GM21360 (cell line): Measurements from ENCODE around the gene PLGLB2.
"Not testable (repeated sequence)": the region's sequence is repeated elsewhere in the genome, so short reads cannot be mapped to it uniquely, and the experiment has no call there.

Experiments
- ATAC-seq: cut with Tn5 transposase; IDR thresholded peaks from one replicate; pipeline ENCODE4 v1.9.1; 2021; ENCODE audit warnings: mild to moderate bottlenecking, moderate library complexity; ENCODE audit not compliant: unreplicated experiment

Gene PLGLB2

DNA sequence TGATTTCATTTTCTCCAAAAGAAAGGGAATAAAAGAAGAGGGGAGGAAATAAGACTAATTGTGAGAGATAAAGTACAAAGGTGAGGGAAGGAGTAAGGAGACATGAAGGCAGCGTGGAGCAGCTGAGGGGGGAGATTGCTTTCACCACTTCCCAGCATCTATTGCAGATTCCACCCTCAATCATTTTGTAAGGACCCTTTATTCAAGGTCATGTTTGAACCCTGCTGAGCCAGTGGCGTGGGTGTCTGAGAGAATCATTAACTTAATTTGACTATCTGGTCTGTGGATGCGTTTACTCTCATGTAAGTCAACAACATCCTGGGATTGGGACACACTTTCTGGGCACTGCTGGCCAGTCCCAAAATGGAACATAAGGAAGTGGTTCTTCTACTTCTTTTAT is at the start of gene PLGLB2:
TSS of gene PLGLB2 (plus strand) at position 297 of the 400 bp plus-strand sequence. CDS start at position 364, 67 bp downstream.
- not testable (repeated sequence) for ATAC-seq

- ATAC-seq, result not testable (repeated sequence)
Measured at GRCh38 chr2:87704572-87705323, 43.1 kb upstream of the PLGLB2 start.

- ATAC-seq, result not testable (repeated sequence)
Measured at GRCh38 chr2:87708368-87708767, 39.5 kb upstream of the PLGLB2 start.

GRCh38 chr2:87727940-87728599 is 19.8 kb upstream of the PLGLB2 start:
- ATAC-seq, result not testable (repeated sequence)

- ATAC-seq, result not testable (repeated sequence)
Measured at GRCh38 chr2:87740928-87741327, 7.0 kb upstream of the PLGLB2 start.

- not testable (repeated sequence) for ATAC-seq
Measured at GRCh38 chr2:87742393-87743108, 5.3 kb upstream of the PLGLB2 start.

- not testable (repeated sequence) for ATAC-seq
Measured at GRCh38 chr2:87743638-87744037, 4.2 kb upstream of the PLGLB2 start.

- ATAC-seq, result not testable (repeated sequence)
Measured at GRCh38 chr2:87745353-87745951, 2.4 kb upstream of the PLGLB2 start.

DNA sequence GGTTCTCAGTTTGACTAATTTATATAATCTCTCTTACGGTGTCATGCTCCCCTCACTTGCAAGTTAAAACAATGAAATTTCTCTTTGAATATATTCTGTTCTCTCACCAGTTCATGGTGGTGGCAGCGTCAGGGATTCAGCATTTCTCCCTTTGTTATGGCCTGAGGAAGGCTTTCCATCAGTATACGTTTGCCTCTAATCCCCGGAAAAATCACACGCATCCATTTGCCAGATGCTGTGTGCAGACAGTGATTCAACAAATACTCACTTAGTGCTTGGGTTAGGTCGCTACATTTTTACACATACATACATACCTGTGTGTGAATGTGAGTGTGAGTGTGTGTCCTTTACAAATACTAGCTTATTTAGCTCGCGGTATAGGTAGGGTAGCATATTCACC is 637 bp downstream of the PLGLB2 start:
- not testable (repeated sequence) for ATAC-seq

DNA sequence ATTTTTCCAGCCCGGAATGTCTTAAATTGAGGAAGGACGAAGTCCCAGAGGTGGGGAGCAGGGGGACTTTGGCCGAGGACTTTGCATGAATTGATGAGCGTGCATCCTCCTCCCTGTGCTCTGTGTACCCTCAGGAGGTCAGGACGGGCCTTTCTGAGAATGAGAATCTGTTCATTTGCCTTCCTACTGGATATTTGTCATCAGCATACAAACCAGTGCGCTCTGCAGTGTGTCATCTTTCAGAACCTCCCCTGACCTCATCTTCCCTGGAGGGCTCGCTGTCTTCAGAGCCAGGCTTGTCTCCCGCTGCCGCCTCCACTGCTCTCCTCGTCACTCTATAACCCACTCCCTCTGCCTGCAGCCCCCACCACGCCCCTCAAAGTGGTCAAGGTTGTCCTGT is 2.7 kb downstream of the PLGLB2 start:
- ATAC-seq, result not testable (repeated sequence)

DNA sequence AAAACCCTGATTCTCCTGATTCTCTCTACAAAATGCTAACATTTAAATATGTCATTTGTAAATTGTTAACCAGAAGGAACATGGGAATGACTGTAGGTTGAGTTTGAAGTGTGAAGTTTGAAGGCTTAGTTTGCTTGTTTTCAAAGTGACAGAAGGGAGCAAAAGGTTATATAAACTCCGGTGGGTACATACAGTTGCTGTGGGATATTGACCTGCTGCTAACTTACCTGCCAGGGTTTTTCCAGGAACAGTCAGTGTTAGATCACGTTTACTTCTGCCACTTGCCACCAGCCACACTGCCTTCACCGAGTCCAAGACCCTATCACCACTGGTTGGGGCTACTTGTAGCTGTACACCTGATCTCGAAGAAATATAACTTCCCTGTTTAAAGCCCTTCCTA is 6.9 kb downstream of the PLGLB2 start:
- not testable (repeated sequence) for ATAC-seq
